ENCODE data around the gene EIF4EBP2.

- TF ChIP-seq POLR2AphosphoS5 (IDR thresholded peaks at IDR 0.05; ENCODE audit: insufficient read depth in 1 of 2, low read depth in 1 of 2) (no peak), CTCF (IDR thresholded peaks at IDR 0.05) (no peak)
Measured at GRCh38 chr10:70424320-70424719, 20.4 kb downstream of the EIF4EBP2 start.
